Activated naive CD8-positive, alpha-beta T cell treated with anti-CD3 and anti-CD28 coated beads, Interleukin-2, amount 50 U/mL, for 16 hours (primary cell): ENCODE data around the gene CMTM5.

Experiments
- DNase-seq: peaks from one replicate; pipeline ENCODE4 v3.0.0-alpha.2; 2020; ENCODE audit warnings: low read depth, low spot score

CMTM5 gene

DNA sequence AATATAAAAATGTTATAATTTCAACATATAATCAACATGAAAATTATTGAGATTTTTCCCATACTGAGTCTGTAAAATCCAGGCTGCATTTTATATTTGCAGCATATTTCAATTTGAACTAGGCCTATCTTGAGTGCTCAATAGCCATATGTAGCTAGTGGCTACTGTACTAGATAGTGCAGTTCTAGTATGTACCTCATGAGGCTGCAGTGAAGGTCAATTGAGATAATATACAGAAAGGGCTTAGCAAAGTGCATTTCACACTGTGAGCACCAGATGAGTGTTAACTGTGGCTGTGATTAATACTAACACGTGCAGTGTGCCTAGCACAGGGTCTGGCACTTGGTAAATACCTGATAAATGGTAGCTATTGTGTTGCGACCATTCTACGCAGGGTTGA is 18.8 kb upstream of the CMTM5 start:
- no peak for DNase-seq

DNA sequence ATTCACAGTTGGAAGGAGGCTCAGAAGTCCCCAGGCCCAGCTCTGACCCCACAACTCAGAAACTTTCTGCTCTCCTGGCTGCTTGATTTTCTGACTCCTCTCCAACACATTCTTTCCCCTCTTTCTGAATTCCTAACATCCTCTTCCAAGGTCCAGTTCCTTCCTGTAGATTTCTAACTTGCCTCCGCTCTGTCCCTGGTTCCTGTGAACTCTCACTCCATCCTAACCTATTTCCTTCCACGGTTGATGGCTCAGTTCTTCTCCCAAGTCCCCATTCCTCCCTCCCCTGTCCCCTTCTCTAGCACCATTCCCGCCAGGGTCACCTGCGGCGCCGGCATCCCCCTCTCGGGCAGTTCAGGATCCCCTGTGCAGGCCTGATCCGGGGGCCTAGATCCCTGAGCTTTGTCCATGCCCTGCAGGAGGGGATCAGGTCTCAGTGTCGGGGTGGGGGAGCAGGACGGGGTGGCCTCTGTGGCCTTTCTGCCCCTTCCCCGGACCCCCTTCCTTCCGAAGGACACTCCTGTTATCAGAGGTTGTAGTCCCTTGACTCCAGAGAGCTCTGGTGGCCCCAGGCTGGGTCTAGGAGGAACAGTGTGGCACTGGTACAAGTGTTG is 18.2 kb upstream of the CMTM5 start:
- DNase-seq = no peak

DNA sequence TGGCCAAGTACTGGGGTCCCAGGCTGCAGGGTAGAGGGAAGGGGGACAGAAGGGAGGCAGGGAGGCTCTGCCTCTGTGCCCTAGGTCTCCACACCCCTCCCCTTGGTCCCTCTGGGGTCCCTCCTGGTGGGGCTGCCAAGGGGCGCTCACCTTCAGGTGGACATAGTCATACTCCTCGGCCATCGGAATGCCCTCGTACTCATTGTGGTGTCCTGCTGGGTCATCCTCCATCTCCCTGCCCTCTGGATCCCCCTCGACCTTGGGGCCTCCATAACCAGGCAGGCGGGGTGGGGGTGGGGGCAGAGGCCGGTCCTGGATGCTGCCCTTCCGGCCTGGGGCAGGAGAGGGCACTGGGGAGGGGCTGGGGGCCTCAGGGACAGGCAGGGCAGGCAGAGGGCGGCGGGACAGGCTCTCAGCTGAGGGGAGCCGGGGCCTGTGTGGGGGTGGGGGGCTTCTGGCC is 17.6 kb upstream of the CMTM5 start:
- DNase-seq = no peak

- no peak for DNase-seq
These were observed 17.0 kb upstream of the CMTM5 start for GRCh38 chr14:23359722-23360447.

GRCh38 chr14:23360496-23360895 is 16.4 kb upstream of the CMTM5 start:
- no peak for DNase-seq

DNA sequence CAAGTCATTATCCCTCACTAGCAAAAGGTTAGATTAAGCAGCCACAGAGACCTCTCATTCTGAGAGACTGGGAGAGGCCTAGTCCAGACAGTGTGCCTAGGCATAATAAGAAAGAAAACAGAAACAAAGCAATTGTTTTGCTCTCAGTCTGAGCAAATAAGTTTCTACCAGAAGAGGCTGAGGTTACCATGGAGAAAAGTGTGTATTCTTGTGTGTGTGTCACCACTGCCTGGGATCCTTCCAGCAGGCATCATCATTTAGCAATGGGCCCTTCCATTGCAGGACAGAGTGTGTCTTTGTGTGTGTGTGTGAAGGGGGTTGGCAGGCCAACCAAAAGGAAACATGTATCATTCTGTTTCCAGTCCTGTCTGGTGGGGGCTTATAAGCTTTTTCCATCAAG is 15.5 kb upstream of the CMTM5 start:
- DNase-seq = no peak

DNA sequence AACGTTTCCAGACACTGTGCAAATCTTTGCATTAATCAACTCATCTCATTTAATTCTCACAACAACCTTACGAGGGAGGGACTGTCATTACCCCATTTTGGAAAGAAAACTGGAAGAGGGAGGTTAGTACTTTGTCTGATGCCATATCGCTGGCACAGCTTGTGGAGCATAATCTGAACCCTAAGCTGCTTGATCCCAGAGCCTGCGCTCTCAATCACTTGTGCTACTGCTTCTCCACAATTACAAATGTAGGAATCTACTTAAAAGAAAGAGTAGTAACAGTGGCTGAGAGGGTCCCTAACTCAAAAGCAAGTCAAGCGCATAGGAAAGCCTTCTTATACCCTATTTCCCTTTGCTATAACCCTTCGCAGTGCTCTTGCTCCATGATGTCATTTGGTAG is 15.1 kb upstream of the CMTM5 start:
- no peak for DNase-seq

DNA sequence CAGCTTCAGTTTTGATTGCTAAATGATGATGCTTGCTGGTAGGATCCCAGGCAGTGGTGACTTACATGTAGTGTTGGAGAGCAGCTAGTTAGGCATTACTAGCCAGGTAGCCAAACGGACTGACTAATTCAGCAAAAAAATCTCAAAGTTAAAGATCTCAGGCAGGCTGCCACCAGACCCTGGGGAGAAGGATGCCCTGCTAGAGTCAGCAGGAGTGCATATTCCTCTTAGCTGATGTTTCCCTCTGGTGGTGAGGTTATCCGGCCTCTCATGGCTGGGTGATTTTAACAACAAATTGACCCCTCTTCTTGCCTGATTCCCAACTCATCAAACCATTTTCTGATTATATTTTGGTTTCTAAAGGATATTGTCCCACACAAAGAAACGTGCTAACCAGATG is 14.6 kb upstream of the CMTM5 start:
- no peak for DNase-seq

DNA sequence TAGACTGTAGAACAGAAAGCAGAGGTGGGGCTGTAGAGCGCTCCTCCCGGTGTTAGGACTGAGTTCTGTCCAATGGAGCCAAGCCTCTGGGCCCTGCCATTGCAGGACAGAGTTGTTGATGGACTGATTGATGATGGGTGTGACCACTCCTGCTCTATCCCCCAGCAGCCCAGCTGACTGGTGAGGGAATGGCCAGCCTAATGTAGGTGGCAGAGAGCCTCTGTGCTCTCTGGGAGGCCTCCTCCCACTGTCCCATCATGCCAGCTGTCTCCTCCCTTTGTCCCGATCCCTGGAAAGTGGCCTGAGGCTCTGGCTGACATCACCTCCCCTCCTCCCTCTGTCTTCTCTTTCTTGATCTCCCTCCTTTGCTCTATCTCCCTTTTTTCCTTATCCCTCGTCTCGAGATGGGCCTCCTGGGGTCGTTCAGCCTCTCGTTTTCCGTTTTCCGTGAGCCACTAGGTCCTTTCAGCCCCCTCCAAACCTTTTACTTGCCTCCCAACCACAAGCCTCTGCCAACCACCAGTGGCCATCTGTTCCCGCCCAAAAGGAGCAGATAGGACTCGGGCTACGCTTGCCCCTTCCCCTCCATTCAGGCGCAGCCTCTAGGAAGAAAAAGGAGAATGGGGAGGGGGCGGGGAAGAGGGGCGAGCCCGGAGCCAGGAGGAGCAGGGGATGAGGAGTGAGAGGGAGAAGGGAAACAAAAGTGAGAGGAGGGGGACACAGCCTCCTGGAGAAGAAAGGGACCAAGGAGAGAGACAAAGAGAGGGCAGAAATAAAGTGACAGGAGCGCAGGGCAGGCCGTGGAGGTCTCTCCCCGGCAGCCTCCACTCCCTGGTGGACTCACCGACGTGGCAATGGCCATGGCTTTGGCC is 12.4 kb upstream of the CMTM5 start:
- no peak for DNase-seq

DNA sequence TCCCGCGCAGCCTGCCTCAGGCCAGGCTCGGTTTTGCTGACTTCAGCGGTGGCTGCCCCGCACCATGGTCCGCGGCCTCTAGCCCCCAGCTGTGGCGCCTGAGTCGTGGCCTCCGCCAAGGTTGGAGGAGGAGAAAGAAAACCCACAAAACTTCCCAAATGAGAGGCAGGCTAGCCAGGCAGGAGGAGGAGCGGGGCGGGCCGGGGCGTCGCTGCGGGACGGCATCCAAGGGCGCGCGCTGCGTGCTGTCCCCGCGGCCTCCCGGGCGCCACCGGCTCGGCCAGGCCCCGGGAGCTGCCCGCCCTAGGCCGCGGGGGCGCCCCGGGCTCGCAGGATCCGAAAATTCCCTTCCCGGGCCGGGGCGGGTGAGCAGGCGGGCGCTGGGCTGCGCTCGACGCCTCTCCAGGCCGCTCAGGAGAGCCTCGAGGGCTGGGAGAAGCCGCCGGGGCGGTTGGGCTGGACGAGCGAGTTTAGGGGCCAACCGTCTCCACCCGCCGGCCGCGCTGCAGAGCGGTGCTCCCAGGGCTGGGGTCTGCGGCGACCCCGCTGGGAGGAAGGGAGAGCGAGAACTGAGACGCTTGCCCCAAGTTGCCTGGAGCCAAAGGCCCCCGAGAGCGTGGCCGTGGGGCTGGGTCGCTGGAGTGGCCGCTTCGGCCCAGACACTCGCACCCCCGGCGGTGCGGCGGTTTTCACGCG is 11.7 kb upstream of the CMTM5 start, which contains the start of gene EFS:
Gene EFS (minus strand): TSS at position 137 of the 696 bp plus-strand sequence. CDS start 147 bp downstream, outside the sequence.
- no peak for DNase-seq

GRCh38 chr14:23365732-23366425 is 11.0 kb upstream of the CMTM5 start:
- no peak for DNase-seq

GRCh38 chr14:23366426-23366921 is 10.4 kb upstream of the CMTM5 start:
- no peak for DNase-seq

DNA sequence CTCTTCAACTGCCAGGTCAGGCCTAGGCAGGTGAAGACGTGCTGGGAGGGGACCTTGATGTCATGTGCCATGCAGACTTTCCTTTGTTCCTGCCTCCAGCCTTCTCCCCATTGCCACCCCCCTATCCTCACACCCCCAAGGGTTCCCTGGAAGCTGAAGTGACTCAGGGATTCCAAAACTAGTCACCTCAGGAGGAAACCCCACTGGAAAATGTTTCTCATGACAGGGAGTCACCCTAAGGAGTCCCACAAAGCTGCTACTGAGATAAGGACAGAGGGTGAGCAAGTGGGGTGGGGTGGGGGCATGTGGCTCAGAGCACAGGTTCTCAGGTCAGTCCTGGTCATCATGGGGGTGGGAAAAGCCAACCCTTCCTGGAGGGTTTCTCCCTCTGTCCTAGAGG is 6.6 kb upstream of the CMTM5 start:
- no peak for DNase-seq

- no peak for DNase-seq
These were observed 5.0 kb upstream of the CMTM5 start for GRCh38 chr14:23371865-23372264.

DNA sequence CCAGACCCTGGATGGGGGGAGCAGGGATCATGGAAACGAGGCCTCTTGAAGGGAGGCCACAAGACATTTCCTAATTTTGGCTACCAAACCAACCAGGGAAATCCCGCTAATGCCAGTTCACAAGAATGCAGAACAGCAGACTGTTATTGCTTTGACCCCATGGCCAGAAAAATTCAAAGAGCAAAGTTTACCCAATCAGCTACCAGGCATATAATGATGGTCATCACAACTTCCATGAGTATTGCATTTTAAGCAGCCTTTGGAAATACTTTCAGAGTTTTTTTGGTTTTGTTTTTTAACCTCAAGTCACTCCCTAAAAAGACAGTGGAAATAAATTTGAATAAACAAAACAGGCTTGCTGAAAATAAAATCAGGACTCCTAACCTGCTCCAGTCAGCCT is 4.3 kb upstream of the CMTM5 start, which contains the start of gene IL25:
Gene IL25 (plus strand): TSS at position 301 of the 400 bp plus-strand sequence.
- no peak for DNase-seq

DNA sequence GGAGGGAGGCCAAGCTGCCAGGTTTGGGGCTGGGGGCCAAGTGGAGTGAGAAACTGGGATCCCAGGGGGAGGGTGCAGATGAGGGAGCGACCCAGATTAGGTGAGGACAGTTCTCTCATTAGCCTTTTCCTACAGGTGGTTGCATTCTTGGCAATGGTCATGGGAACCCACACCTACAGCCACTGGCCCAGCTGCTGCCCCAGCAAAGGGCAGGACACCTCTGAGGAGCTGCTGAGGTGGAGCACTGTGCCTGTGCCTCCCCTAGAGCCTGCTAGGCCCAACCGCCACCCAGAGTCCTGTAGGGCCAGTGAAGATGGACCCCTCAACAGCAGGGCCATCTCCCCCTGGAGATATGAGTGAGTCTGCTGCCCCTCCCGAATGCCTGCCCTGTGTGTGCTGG is 3.8 kb upstream of the CMTM5 start:
- no peak for DNase-seq

GRCh38 chr14:23375527-23376251 is 1.2 kb upstream of the CMTM5 start:
- DNase-seq = no peak

- no peak for DNase-seq
These were observed 328 bp downstream of the CMTM5 start for GRCh38 chr14:23377198-23377550.

DNA sequence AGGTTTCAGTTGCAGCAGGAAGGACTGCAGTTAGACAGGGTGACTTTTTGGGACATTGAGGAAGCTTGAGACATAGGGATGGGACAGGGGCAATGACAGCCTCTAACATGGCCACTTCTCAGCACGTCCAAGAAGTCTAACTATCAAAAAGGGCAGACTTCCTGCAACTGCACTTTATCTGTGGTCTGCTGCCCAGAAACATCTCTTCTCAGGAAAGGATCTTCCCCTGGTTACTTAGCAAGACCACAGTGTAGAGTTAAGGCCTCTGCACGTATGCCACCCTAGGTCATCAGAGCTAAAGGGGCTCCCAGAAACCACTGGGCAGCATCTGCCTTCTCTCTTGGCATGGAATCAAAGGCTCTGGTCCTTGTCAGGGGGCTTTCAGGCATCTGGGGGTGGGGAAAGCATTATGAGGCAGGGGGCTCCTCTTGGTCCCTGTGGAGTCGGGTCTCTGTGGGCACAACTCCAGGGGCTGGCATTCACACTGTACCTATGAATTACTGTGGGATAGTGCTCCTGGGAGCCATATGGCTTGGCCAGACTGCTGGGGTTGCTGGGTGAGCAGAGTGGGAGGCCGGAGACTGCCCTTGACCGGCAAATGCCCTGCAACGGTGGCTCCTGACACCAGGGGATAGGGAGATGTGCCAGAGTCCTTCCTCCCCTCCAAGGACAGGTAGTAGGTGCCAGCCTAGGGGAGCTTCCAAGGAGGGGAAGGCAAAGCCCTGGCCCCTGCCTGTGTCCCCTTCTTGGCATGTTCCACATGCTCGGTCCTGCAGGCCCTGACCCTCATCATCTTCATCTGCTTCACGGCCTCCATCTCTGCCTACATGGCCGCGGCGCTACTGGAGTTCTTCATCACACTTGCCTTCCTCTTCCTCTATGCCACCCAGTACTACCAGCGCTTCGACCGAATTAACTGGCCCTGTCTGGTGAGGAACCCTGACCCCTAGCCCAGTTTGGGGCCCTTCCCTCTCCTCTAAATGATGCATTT is 1.0 kb downstream of the CMTM5 start:
- no peak for DNase-seq
